Measurements from ENCODE around the gene MVB12B. TPM values are rescaled to one million over a fixed set of nuclear protein-coding genes. Genes with fewer than 3 reads are reported as not detected.
"Not testable (repeated sequence)": the region's sequence is repeated elsewhere in the genome, so short reads cannot be mapped to it uniquely, and the experiment has no call there.

MVB12B gene
- polyA plus RNA-seq (2013, experiment 1 of 4), result 21.1 TPM
- polyA plus RNA-seq (2013, experiment 2 of 4), result 23.4 TPM
- 17.0 TPM for polyA plus RNA-seq (2013, experiment 3 of 4)
- 19.6 TPM for polyA plus RNA-seq (2013, experiment 4 of 4)

GRCh38 chr9:126326228-126327005 lies at the start of gene MVB12B:
Gene MVB12B (plus strand): TSS chr9:126326829. CDS start chr9:126326930, 101 bp downstream.
- H3K36me3 ChIP-seq (ENCODE audit: control insufficient read depth, insufficient read depth, low read length), result no peaks in the 10 kb centered on the region
- H3K4me1 ChIP-seq (ENCODE audit: control insufficient read depth, insufficient read depth, low read length), result peaks cover 18% of the 10 kb centered on the region
- H3K9me3 ChIP-seq (ENCODE audit: control insufficient read depth, low read length), result peaks cover 6% of the 10 kb centered on the region
- 3% methylated on average over 94 of the region's 94 CpGs for WGBS, 2 experiments
- H3K4me3 ChIP-seq (ENCODE audit: insufficient read depth, low read depth, low read length), result peak within 1 kb of the TSS; percentile 56
- no peaks in the 10 kb centered on the region for H3K27me3 ChIP-seq (ENCODE audit: control insufficient read depth, insufficient read depth, low read length, poor library complexity, severe bottlenecking)
- no peak within 1 kb of the TSS for H3K27ac ChIP-seq (ENCODE audit: insufficient read depth, low read depth, low read length, poor library complexity, severe bottlenecking)

- 95% methylated on average over 9 of the region's 9 CpGs for WGBS, 2 experiments
- no peaks in the 10 kb centered on the region for H3K27me3 ChIP-seq (ENCODE audit: control insufficient read depth, insufficient read depth, low read length, poor library complexity, severe bottlenecking)
- H3K4me1 ChIP-seq (ENCODE audit: control insufficient read depth, insufficient read depth, low read length), result no peaks in the 10 kb centered on the region
- H3K4me3 ChIP-seq (ENCODE audit: insufficient read depth, low read depth, low read length), result no peak overlapping the region
- H3K36me3 ChIP-seq (ENCODE audit: control insufficient read depth, insufficient read depth, low read length), result no peaks in the 10 kb centered on the region
- no peak overlapping the region for H3K27ac ChIP-seq (ENCODE audit: insufficient read depth, low read depth, low read length, poor library complexity, severe bottlenecking)
- H3K9me3 ChIP-seq (ENCODE audit: control insufficient read depth, low read length), result no peaks in the 10 kb centered on the region
Measured at GRCh38 chr9:126283799-126284465, 42.7 kb upstream of the MVB12B start.

GRCh38 chr9:126285652-126286051 lies 41.0 kb upstream of the MVB12B start:
- not testable (repeated sequence) for H3K9me3 ChIP-seq (ENCODE audit: control insufficient read depth, low read length); H3K27ac ChIP-seq (ENCODE audit: insufficient read depth, low read depth, low read length, poor library complexity, severe bottlenecking); H3K4me1 ChIP-seq (ENCODE audit: control insufficient read depth, insufficient read depth, low read length); H3K36me3 ChIP-seq (ENCODE audit: control insufficient read depth, insufficient read depth, low read length); H3K27me3 ChIP-seq (ENCODE audit: control insufficient read depth, insufficient read depth, low read length, poor library complexity, severe bottlenecking); H3K4me3 ChIP-seq (ENCODE audit: insufficient read depth, low read depth, low read length)
- 86 to 93% methylated on average over 2 of the region's 2 CpGs for WGBS, 2 experiments

GRCh38 chr9:126287166-126287866 lies 39.3 kb upstream of the MVB12B start:
- WGBS, 2 experiments, result 94% methylated on average over 5 to 6 of the region's 6 CpGs
- H3K4me3 ChIP-seq (ENCODE audit: insufficient read depth, low read depth, low read length), result no peak overlapping the region
- H3K27me3 ChIP-seq (ENCODE audit: control insufficient read depth, insufficient read depth, low read length, poor library complexity, severe bottlenecking), result no peaks in the 10 kb centered on the region
- no peaks in the 10 kb centered on the region for H3K36me3 ChIP-seq (ENCODE audit: control insufficient read depth, insufficient read depth, low read length)
- H3K4me1 ChIP-seq (ENCODE audit: control insufficient read depth, insufficient read depth, low read length), result no peaks in the 10 kb centered on the region
- H3K27ac ChIP-seq (ENCODE audit: insufficient read depth, low read depth, low read length, poor library complexity, severe bottlenecking), result no peak overlapping the region
- no peaks in the 10 kb centered on the region for H3K9me3 ChIP-seq (ENCODE audit: control insufficient read depth, low read length)

- WGBS, 2 experiments, result 78 to 80% methylated on average over 9 of the region's 9 CpGs
- Histone ChIP-seq H3K36me3 (ENCODE audit: control insufficient read depth, insufficient read depth, low read length) (no peaks in the 10 kb centered on the region), H3K9me3 (ENCODE audit: control insufficient read depth, low read length) (no peaks in the 10 kb centered on the region), H3K4me3 (ENCODE audit: insufficient read depth, low read depth, low read length) (no peak overlapping the region), H3K27me3 (ENCODE audit: control insufficient read depth, insufficient read depth, low read length, poor library complexity, severe bottlenecking) (no peaks in the 10 kb centered on the region), H3K4me1 (ENCODE audit: control insufficient read depth, insufficient read depth, low read length) (no peaks in the 10 kb centered on the region), H3K27ac (ENCODE audit: insufficient read depth, low read depth, low read length, poor library complexity, severe bottlenecking) (no peak overlapping the region)
Measured at GRCh38 chr9:126290871-126291270, 35.8 kb upstream of the MVB12B start.

GRCh38 chr9:126291925-126292324 lies 34.7 kb upstream of the MVB12B start:
- Histone ChIP-seq H3K9me3 (ENCODE audit: control insufficient read depth, low read length) (no peaks in the 10 kb centered on the region), H3K27ac (ENCODE audit: insufficient read depth, low read depth, low read length, poor library complexity, severe bottlenecking) (no peak overlapping the region), H3K27me3 (ENCODE audit: control insufficient read depth, insufficient read depth, low read length, poor library complexity, severe bottlenecking) (no peaks in the 10 kb centered on the region), H3K4me1 (ENCODE audit: control insufficient read depth, insufficient read depth, low read length) (no peaks in the 10 kb centered on the region), H3K4me3 (ENCODE audit: insufficient read depth, low read depth, low read length) (no peak overlapping the region), H3K36me3 (ENCODE audit: control insufficient read depth, insufficient read depth, low read length) (no peaks in the 10 kb centered on the region)
- 89 to 94% methylated on average over 4 of the region's 4 CpGs for WGBS, 2 experiments

- WGBS, 2 experiments, result 90 to 91% methylated on average over 16 of the region's 16 CpGs
- no peak overlapping the region for H3K4me3 ChIP-seq (ENCODE audit: insufficient read depth, low read depth, low read length)
- H3K9me3 ChIP-seq (ENCODE audit: control insufficient read depth, low read length), result no peaks in the 10 kb centered on the region
Measured at GRCh38 chr9:126292736-126293521, 33.7 kb upstream of the MVB12B start.

GRCh38 chr9:126293522-126293889 lies 33.1 kb upstream of the MVB12B start:
- H3K27me3 ChIP-seq (ENCODE audit: control insufficient read depth, insufficient read depth, low read length, poor library complexity, severe bottlenecking), result no peaks in the 10 kb centered on the region
- no peak overlapping the region for H3K27ac ChIP-seq (ENCODE audit: insufficient read depth, low read depth, low read length, poor library complexity, severe bottlenecking)
- H3K4me1 ChIP-seq (ENCODE audit: control insufficient read depth, insufficient read depth, low read length), result no peaks in the 10 kb centered on the region
- H3K4me3 ChIP-seq (ENCODE audit: insufficient read depth, low read depth, low read length), result no peak overlapping the region
- H3K9me3 ChIP-seq (ENCODE audit: control insufficient read depth, low read length), result no peaks in the 10 kb centered on the region
- 81 to 88% methylated on average over 9 of the region's 9 CpGs for WGBS, 2 experiments
- no peaks in the 10 kb centered on the region for H3K36me3 ChIP-seq (ENCODE audit: control insufficient read depth, insufficient read depth, low read length)

More at GRCh38 chr9:126292736-126293521, 33.7 kb upstream of the MVB12B start:
- H3K27ac ChIP-seq (ENCODE audit: insufficient read depth, low read depth, low read length, poor library complexity, severe bottlenecking), result no peak overlapping the region
- H3K36me3 ChIP-seq (ENCODE audit: control insufficient read depth, insufficient read depth, low read length), result no peaks in the 10 kb centered on the region
- no peaks in the 10 kb centered on the region for H3K4me1 ChIP-seq (ENCODE audit: control insufficient read depth, insufficient read depth, low read length)
- no peaks in the 10 kb centered on the region for H3K27me3 ChIP-seq (ENCODE audit: control insufficient read depth, insufficient read depth, low read length, poor library complexity, severe bottlenecking)

GRCh38 chr9:126294331-126295081 lies 32.1 kb upstream of the MVB12B start:
- H3K36me3 ChIP-seq (ENCODE audit: control insufficient read depth, insufficient read depth, low read length), result no peaks in the 10 kb centered on the region
- 94 to 95% methylated on average over 15 of the region's 15 CpGs for WGBS, 2 experiments
- H3K27ac ChIP-seq (ENCODE audit: insufficient read depth, low read depth, low read length, poor library complexity, severe bottlenecking), result no peak overlapping the region
- H3K9me3 ChIP-seq (ENCODE audit: control insufficient read depth, low read length), result no peaks in the 10 kb centered on the region
- H3K4me1 ChIP-seq (ENCODE audit: control insufficient read depth, insufficient read depth, low read length), result no peaks in the 10 kb centered on the region
- H3K4me3 ChIP-seq (ENCODE audit: insufficient read depth, low read depth, low read length), result no peak overlapping the region
- no peaks in the 10 kb centered on the region for H3K27me3 ChIP-seq (ENCODE audit: control insufficient read depth, insufficient read depth, low read length, poor library complexity, severe bottlenecking)
